Measurements from ENCODE around the gene TENM4.

DNA sequence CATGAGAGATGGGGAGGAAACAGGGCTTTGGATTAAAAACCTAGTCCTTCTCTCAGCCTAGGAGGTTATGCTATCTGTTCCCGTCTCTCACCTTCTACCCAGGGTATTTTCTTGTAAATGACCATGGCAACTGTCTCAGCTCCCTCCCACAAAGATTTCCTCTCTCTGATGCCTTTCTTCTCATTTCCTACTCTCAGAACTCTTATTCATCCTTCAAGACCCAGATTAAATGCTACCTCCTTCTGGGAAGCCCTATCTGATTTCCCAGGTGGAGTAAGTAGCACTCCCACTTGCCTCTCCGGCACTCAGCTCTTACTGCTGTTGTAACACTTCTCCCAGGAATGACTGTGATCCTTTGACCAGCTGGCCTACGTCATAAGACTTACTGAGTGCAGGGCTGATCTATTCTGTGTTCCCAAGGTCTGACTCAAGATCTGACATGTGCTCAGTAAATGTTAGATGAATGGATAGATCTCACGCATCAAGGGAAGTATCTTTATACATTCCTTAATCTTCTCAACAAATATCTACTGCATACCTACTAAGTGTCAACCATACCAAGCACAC lies 175.0 kb downstream of the TENM4 start:
- TF ChIP-seq, protein P1, sequence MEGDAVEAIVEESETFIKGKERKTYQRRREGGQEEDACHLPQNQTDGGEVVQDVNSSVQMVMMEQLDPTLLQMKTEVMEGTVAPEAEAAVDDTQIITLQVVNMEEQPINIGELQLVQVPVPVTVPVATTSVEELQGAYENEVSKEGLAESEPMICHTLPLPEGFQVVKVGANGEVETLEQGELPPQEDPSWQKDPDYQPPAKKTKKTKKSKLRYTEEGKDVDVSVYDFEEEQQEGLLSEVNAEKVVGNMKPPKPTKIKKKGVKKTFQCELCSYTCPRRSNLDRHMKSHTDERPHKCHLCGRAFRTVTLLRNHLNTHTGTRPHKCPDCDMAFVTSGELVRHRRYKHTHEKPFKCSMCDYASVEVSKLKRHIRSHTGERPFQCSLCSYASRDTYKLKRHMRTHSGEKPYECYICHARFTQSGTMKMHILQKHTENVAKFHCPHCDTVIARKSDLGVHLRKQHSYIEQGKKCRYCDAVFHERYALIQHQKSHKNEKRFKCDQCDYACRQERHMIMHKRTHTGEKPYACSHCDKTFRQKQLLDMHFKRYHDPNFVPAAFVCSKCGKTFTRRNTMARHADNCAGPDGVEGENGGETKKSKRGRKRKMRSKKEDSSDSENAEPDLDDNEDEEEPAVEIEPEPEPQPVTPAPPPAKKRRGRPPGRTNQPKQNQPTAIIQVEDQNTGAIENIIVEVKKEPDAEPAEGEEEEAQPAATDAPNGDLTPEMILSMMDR (IDR thresholded peaks at IDR 0.05) = no peak
- TF ChIP-seq POLR2A (IDR thresholded peaks at IDR 0.05) = no peak

Data from uterus (tissue), 2 donors.